HG02610 (cell line): ENCODE data around the gene TEC.
"Not testable (repeated sequence)": the region's sequence is repeated elsewhere in the genome, so short reads cannot be mapped to it uniquely, and the experiment has no call there.

Source experiments
- ATAC-seq: cut with Tn5 transposase; IDR thresholded peaks from one replicate; pipeline ENCODE4 v1.9.1; 2021; ENCODE audit warnings: mild to moderate bottlenecking, moderate library complexity; ENCODE audit not compliant: unreplicated experiment

TEC gene

GRCh38 chr4:48268956-48269860 lies at the start of gene TEC:
Gene TEC (minus strand): TSS chr4:48269838. CDS start chr4:48228614, 41,224 bp downstream.
- ATAC-seq = peak; percentile 16

- ATAC-seq = peak; percentile 75
Measured at GRCh38 chr4:48315728-48316630, 46.3 kb upstream of the TEC start.

- ATAC-seq = not testable (repeated sequence)
Measured at GRCh38 chr4:48314746-48315145, 45.1 kb upstream of the TEC start.

- no peak for ATAC-seq
Measured at GRCh38 chr4:48311896-48312295, 42.3 kb upstream of the TEC start.

- no peak for ATAC-seq
Measured at GRCh38 chr4:48308901-48309300, 39.3 kb upstream of the TEC start.

- ATAC-seq = no peak
Measured at GRCh38 chr4:48307528-48307927, 37.9 kb upstream of the TEC start.

GRCh38 chr4:48305508-48305907 lies 35.9 kb upstream of the TEC start:
- no peak for ATAC-seq

GRCh38 chr4:48300004-48300403 lies 30.4 kb upstream of the TEC start:
- ATAC-seq = no peak

- no peak for ATAC-seq
Measured at GRCh38 chr4:48299560-48299959, 29.9 kb upstream of the TEC start.

GRCh38 chr4:48297256-48297846 lies 27.7 kb upstream of the TEC start:
- no peak for ATAC-seq

GRCh38 chr4:48296365-48296764 lies 26.7 kb upstream of the TEC start:
- ATAC-seq = peak; percentile 92

GRCh38 chr4:48295116-48295515 lies 25.5 kb upstream of the TEC start:
- no peak for ATAC-seq

GRCh38 chr4:48292218-48292790 lies 22.7 kb upstream of the TEC start:
- ATAC-seq = not testable (repeated sequence)

- ATAC-seq = no peak
Measured at GRCh38 chr4:48290146-48290772, 20.6 kb upstream of the TEC start.

GRCh38 chr4:48286060-48286459 lies 16.4 kb upstream of the TEC start:
- not testable (repeated sequence) for ATAC-seq

GRCh38 chr4:48285640-48286039 lies 16.0 kb upstream of the TEC start:
- not testable (repeated sequence) for ATAC-seq

- no peak for ATAC-seq
Measured at GRCh38 chr4:48275686-48276085, 6.0 kb upstream of the TEC start.

GRCh38 chr4:48275247-48275646 lies 5.6 kb upstream of the TEC start:
- ATAC-seq = no peak

GRCh38 chr4:48271626-48272025 lies 2.0 kb upstream of the TEC start:
- no peak for ATAC-seq

GRCh38 chr4:48270951-48271473 lies 1.4 kb upstream of the TEC start:
- peak; percentile 27 for ATAC-seq
